GM18502 (cell line): ENCODE results near the gene STRAP.
"Not testable (repeated sequence)": the region's sequence is repeated elsewhere in the genome, so short reads cannot be mapped to it uniquely, and the experiment has no call there.

Experiments
- ATAC-seq: cut with Tn5 transposase; IDR thresholded peaks from one replicate; pipeline ENCODE4 v1.9.1; 2021; ENCODE audit warnings: mild to moderate bottlenecking; ENCODE audit not compliant: unreplicated experiment, poor library complexity

Gene STRAP

DNA sequence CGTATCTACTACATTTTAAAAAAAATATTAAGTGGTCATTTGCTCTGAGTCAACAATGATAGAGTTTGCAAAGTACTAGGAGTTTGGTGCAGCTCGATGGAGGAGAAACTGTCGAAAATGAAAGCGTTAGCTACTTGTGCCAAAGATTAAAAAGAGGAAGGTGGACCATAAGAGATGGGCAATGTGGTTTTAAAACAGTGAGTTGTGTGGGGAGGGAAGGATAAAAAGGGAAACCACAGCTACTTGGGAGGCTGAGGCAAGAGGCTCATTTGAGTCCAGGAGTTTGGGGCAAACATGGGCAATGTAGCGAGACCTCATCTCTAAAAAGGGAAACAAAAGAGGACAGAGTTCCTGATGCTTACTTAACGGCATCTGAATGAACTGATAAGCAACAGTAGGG is 18.2 kb upstream of the STRAP start:
- ATAC-seq, result peak; percentile 92

- ATAC-seq, result no peak
These were observed 14.0 kb upstream of the STRAP start for GRCh38 chr12:15868186-15868585.

GRCh38 chr12:15873556-15873955 is 8.6 kb upstream of the STRAP start:
- no peak for ATAC-seq

GRCh38 chr12:15874556-15875145 is 7.5 kb upstream of the STRAP start:
- not testable (repeated sequence) for ATAC-seq

DNA sequence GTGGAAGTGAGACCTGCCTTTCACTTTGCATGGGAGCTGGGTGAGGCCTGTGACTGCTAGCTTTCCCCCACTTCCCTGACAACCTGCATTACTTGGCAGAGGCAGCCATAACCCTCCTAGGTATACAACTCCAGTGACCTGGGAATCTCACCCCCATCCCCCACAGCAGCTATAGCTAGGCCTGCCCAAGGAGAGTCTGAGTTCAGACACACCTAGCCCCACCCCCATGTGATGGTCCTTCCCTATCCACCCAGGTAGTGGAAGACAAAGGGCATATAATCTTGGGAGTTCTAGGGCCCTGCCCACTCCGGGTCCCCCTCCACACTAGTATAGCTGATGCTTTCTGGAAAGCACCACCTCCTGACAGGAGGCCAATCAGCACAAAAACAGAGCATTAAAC is 6.3 kb upstream of the STRAP start:
- no peak for ATAC-seq

GRCh38 chr12:15879413-15879812 is 2.8 kb upstream of the STRAP start:
- ATAC-seq, result no peak

DNA sequence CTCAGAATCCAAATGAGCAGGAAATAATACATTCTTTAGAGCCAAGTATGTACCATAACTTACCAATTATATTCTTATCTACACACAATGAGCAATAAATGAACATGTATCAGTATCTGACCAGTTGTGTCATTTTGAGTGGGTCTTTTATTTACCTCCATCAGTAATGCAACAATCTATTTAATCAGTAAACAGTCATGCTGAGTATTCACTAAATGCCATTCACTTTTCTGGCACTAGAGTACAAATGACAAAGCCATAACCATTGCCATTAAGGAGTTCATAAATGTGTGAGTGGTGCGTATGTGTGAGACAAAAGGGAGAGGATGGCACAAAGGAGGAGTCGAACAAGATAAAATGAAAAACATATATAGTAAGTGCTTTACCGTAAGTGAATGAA is 1.5 kb upstream of the STRAP start:
- ATAC-seq, result no peak

- no peak for ATAC-seq
These were observed 1.3 kb downstream of the STRAP start for GRCh38 chr12:15883536-15883935.

DNA sequence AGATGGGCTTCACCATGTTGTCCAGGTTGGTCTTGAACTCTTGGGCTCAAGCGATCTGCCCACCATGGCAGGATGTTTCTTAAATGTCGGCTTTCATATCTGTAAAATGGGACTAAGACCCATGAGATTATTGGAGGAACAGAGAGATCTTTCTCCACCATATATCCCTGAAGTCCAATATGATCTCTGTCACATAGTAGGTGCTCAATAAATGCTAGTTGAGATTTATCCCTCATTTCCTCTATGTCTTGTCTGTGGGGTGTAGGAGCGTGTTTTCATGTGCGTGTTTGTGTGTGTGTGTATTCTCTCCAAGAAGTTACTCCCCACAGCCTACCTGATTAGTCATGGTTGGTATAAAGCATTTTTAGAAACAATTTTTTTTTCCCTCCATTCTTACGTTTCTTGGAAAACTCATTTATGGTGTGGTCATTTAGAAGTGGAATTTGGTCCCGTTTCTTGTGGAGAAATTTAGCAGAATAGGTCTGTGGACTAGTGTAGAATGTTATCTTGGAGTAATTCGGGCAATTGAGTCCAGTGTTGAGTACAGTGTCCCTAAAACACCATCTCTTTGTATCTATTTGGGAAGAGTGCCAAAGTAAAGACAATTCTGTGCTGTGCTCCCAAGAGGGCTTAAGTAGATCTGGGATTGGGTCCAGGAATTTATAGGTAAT is 4.3 kb downstream of the STRAP start:
- no peak for ATAC-seq

DNA sequence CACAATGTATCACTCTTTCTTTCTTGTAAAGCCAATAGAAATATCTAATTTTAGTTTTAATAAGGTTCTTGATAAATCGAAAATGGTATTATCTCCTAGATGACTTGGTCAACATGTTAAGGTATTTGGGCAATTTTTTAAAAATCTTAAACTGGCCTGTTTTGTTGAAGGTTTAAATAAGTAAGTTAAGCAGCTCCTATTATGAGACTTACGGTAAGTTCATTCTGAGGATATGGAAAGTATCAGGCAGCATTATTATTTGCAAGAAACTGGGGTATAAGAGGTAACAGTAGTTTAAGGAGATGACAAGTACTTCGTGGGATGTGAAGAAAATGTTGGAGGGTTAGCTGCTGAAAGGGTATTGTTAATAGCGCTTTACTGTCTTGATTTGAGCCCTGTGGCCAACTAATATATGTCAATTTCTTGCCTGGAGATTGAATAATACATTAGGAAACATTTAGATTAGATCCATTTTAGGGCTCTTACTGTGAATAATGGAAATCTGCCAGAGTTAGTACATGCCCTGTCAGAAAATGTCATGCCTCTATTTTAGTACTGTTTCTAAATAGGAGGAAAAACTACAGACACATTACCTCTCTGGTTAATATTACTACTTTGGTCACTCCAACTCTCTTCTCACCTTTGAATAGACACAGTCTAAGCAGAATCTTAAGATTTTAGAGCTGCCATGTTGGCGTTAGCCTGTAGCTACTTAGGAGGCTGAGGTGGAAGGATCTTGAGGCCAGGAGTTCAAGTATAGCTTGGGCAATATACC is 5.0 kb downstream of the STRAP start:
- ATAC-seq, result no peak

DNA sequence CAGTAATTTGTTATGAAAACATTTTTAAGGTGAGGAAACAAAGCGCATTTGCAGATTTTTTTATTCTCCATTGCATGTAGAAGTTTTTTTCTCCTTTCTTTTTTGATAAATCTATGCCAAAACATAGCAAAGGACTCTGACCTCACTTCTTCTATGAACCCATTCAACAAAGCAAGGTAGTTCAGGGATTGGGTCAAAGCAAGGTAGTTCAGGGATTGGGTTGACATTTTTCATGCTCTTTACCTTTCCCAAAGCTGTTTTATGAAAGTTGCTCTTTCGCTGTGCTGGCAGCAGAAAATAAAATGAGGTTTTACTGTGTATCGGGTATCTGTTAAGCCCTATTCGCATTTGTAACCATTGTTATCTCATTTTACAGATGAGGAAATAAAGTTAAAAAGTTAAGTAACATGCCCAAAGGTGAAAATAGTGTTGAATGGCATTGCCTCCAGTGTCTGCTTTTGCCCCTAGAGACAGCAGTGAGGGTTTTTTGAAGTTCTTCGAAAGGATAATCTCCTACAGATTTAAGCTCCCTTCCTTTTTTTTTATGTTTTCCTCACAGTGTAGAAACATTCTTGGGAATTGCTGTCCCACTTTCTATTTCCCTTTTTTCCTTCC is 10.6 kb downstream of the STRAP start:
- ATAC-seq, result no peak

- ATAC-seq, result no peak
These were observed 11.1 kb downstream of the STRAP start for GRCh38 chr12:15893260-15893659.

- ATAC-seq, result no peak
These were observed 14.7 kb downstream of the STRAP start for GRCh38 chr12:15896867-15897266.

GRCh38 chr12:15897433-15897832 is 15.2 kb downstream of the STRAP start:
- ATAC-seq, result no peak

- ATAC-seq, result peak; percentile 76
These were observed 17.2 kb downstream of the STRAP start for GRCh38 chr12:15899282-15899870.

- no peak for ATAC-seq
These were observed 22.3 kb downstream of the STRAP start for GRCh38 chr12:15904378-15904920.

GRCh38 chr12:15910468-15910863 is 28.3 kb downstream of the STRAP start:
- no peak for ATAC-seq

GRCh38 chr12:15910864-15911721 is 28.9 kb downstream of the STRAP start, which contains the start of gene DERA:
Gene DERA (plus strand): TSS chr12:15911332. CDS start chr12:15911384, 52 bp downstream.
- peak; percentile 95 for ATAC-seq

DNA sequence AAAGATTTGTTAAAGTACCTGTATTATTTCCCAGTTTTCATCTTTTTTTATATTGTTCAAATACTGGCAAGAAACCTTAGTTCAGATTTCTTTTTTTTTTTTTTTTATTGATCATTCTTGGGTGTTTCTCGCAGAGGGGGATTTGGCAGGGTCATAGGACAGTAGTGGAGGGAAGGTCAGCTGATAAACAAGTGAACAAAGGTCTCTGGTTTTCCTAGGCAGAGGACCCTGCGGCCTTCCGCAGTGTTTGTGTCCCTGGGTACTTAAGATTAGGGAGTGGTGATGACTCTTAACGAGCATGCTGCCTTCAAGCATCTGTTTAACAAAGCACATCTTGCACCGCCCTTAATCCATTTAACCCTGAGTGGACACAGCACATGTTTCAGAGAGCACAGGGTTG is 29.7 kb downstream of the STRAP start:
- not testable (repeated sequence) for ATAC-seq
